ENCODE results near the gene ANKRD28.
"Not testable (repeated sequence)": the region's sequence is repeated elsewhere in the genome, so short reads cannot be mapped to it uniquely, and the experiment has no call there.

ANKRD28 gene

DNA sequence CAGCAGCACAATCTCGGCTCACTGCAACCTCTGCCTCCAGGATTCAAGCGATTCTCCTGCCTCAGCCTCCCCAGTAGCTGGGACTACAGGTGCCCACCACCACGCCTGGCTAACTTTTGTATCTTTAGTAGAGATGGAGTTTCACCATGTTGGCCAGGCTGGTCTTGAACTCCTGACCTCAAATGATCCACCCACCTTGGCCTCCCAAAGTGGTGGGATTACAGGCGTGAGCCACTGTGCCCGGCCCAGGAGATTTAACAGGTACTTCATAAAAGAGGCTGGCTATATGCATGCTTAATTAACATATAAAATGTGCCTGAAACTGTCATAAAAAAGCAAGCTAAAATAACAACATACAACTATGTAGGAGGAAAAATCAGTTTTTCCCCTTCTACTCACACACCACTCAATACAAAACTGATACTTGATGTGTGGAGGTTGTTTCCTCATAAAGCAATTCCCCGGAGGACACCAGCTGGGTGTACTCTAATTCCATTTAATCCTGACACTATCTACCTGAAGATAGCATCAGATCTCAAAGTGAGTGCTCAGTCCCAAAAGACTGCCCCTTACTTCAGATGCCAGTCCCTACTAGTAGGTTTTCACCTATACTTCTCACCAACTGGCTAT, 22.7 kb downstream of the ANKRD28 start:
- DNase-seq, result not testable (repeated sequence)

DNA sequence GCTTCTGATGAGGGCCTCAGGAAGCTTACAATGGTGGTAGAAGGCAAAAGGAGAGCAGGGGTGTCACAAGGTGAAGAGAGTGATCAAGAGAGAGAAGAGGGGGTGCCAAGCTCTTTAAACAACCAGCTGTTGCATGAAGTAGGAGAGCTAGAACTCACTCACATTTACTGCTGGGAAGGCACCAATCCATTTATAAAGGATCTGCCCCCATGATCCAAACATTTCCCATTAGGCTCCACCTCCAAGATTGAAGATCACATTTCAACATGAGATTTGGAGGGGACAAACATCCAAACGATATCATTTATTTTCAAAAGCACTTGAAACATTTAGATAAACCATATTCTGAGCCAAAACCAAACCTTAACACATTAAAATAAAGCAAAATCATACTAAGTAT, 26.3 kb downstream of the ANKRD28 start:
- DNase-seq, result no peak

DNA sequence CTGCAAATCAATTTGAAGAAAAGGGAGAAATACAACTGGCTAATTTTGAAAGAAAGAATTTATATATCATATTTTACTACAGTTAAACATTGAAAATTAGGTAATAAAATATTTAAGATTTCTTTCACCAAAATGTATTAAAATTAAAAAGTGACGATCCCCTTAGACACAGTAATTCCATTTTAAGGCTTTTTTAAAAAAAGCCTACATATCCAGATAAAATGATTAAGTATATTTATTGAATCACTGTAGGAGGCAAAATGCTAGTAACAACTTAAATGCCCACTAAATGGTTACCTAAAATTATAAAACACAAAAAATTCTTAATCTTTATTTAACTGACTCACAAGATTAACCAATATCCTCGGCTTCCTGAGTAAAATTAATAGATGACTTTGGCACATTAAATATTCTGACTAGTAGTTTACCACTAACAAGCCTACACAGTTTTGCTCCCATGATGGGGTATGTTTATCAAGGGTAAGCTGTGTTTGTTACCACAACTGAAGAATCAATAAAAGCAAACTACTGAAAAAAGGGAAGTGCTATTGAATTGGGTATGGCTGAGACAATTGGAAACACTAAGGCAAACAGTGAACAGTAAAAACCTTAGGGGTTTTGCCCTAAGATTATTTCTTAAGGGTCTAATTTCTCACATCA, 28.4 kb downstream of the ANKRD28 start:
- DNase-seq, result no peak

DNA sequence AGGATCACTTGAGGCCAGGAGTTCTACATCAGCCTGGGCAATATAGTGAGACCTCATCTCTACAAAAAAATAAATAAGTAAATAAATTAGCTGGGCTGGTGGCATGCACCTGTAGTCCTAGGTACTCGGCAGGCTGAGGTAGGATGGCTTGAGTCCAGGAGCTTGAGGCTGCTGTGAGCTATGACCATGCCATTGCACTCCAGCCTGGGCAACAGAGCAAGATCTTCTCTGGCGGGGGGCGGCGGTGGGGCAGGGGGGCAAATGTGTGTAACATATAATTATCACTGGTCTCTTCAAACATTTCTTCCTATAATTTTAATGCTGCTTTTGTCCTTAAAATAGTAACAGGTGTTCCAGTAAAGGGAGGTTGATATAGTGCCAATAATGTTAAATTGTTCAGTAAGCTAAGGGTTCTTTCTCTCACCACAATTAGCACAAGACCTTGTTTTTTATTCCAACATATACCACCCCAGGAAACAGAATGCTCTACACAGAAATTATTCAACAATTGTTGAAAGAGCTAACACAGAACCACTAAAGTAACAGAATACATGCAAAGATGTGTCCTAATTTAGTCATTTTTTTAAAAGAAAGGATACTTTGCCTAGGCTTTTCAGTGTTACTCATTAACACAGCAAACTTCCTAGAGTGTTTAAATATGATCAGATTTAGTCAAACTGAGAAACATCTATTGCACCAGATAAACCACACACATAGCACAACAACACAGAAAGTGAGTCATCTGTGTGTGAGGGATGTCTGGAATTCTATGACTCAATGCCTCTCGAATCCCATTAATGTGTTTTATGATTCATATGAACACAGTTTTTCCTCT, 29.1 kb downstream of the ANKRD28 start:
- DNase-seq, result no peak

DNA sequence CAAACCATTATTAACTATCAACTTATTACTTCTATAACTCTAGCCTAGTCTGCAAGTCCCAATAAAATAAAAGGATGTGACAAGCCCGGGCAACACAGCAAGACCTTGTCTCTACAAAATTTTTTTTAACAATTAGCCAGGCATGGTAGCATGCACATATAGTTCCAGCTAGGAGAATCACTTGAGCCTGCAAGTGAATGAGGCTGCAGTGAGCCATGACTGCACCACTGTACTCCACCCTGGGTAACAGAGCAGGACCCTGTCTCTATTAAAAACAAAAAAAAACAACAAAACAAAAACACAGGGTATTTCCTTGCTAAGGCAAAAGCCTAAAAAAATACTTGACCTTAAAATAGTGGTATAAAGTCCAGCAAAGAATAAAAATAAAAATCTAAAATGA, 31.4 kb downstream of the ANKRD28 start:
- DNase-seq, result no peak

DNA sequence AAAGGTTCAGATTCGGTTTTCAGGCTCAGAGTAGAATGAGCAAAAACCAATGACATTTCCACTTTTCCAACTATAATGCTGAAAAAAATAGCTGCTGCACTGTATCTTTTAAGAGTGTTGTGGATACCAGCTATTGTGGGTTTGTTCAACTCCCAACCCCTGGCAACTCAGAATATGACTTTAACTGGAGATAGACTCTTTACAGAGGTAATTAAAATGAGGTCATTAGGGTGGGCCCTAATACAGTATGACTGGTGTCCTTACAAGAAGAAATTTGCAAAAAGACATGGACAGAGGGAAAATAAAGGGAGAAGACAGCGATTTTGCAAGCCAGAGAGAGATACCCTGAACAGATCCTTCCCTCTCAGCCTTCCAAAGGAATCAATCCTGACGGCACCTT, 39.5 kb downstream of the ANKRD28 start:
- DNase-seq, result no peak

DNA sequence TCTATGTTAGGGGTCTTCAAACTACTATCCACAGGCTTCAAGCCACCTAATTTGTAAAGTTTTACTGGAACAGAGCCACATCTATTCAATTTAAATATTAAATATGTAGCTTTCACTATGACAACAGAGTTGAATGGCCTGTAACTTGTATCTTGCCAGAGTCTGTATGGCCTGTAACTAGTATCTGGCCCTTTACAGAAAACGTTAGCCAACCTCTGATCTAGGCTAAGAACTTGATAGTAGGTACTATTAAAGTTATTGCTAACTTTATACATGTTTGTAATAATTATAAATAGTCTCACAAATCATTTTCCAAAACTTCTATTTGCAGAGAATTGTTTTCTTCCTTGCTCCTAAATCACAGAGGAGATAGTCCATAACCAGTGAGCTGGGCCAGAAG, 40.0 kb downstream of the ANKRD28 start:
- DNase-seq, result no peak

DNA sequence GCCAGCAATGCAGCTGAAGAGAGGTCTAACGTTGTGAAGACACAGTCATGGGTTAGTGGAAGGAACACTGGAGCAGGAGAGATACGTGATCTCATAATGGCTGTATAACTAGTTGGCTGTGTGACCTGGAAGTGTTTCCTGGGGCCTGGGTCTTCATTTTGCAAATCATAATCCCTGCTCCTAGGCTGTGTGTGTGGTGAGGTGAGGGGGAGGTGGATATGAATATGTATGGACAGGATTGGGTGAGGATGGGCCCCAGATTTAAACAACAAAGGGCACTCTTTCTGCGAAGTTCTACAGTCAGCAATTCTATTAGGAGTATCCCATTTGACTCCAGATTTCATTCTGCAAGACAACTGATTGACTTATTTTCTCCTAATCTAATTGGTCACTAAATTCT, 41.3 kb downstream of the ANKRD28 start:
- DNase-seq, result no peak

DNA sequence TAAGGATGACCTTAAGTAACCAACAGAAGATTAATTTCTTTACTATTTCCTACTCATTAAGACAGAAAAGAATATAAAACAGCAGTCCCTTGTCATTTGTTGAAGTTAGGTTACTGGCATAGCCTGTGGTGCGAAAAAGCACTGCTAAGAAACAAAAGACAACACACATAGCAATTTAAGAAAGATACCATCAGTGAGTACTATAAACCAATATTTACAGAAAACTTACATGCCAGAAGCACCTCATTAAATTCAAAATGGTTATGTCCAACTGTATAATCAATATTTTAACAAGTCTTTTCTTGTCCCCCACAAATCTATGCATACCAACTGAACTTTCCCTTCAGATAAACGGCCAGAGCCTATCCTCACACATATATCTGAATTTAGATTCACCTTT, 42.0 kb downstream of the ANKRD28 start:
- DNase-seq, result no peak

DNA sequence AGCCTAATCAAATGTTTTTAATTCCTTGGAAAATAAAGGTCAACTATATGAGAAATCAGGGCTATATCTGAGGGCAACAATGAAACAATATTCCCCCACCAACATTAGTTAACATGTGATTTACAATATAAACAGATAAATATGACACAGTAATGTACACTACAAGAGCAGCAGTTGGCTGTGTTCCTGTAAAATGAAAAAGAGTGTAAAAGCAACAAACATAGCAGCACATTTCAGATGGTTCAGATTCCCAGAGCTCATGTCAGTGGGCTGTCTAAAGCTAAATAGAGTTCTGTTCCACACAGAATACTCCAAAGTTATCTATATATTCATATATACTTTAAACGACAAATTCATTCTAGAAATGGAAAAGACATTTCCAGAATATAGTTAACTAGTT, 42.6 kb downstream of the ANKRD28 start:
- DNase-seq, result no peak

DNA sequence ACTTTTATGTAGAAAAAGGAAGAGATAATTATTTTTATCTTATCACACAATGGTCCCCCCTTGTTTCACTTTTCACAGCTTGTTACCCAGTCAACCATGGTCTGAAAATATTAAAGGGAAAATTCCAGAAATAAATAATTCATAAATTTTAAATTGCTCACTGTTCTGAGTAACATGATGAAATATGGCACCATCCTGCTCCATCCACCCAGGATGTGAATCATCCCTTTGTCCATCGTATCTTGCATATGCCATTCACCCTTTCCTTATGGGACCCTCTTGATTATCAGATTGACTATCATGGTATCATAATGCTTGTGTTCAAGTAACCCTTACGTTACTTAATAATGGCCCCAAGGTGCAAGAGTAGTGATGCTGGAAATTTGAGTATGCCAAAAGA, 43.7 kb downstream of the ANKRD28 start:
- DNase-seq, result no peak

DNA sequence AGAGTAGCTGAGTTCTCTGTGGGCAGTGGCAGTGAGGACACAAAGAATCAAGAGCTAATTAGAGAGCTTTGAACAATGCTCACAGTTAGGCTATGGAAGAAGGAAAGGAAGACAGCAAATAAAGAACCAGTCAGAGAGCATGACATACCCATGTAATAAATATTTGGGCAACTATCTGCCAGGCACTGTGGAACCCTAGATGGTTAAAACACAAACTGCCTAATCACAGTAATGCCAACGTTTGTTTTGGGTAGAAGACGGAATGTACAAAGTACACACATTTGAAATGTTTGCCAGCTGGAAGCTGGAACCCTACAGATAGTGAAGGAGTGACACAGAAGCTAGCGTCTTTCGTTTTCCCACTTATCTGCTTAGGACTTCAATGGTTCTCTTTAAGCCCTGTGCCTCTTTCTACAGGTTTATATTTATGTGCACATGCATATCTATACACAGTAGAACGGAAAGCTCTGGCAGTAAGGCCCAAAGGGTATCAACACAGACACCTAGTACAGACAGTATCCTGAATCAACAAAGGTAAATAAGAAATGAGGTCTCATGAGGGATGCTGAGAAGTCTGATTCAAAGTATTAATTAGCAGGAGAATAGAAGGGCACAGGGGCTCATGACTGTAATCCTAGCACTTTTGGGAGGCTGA, 44.6 kb downstream of the ANKRD28 start:
- peak in 7 of 56 donors; percentile 6 to 26 (median 23) for DNase-seq

DNA sequence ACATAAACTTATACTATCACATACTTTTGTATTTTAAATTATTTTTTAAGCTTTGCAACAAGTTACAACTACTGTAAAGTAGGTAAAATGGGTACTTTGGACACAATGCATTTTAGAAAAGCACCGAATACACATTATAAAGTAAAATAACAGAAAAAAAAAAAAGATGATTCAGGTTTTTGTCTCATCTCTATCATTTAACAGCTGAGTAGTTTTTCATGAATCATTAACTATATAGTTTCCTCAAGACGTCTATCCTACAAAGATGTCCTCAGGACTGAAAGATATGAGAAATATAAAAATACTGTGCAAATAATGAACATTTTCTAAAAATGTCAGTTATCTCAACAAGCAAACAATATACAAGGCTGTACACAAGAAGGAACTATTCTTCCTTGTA, 46.9 kb downstream of the ANKRD28 start:
- DNase-seq, result no peak

DNA sequence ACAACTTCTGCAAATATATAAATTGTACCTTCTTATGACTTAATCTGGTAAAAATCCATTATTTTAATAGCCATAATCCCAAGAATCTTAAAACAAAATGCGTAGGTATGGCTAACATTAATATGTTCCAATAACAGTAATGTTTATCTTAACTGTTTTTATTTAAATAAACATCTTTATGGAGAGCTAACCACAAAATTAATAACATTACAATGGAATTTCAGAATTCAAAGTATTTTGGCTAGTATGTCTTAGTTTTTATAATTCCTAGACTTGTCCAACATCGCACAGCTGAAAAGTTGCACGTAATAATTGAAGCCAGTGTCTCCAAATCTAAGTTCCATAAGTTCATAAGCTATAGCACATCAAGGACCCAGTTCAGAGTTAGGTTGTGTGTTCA, 47.6 kb downstream of the ANKRD28 start:
- no peak for DNase-seq

DNA sequence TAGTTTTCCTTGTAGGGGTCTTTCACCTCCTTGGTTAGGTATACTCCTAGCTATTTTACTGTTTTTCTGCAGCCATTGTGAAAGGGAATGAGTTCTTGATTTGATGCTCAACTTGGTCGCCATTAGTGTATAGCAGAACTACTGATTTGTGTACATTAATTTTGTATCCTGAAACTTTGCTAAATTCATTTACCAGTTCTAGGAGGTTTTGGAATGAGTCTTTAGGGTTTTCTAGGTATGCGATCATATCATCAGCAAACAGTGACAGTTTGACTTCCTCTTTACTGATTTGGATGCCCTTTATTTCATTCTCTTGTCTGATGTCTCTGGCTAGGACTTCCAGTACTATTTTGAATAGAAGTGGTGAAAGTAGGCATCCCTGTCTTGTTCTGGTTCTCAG, 51.9 kb downstream of the ANKRD28 start:
- not testable (repeated sequence) for DNase-seq

DNA sequence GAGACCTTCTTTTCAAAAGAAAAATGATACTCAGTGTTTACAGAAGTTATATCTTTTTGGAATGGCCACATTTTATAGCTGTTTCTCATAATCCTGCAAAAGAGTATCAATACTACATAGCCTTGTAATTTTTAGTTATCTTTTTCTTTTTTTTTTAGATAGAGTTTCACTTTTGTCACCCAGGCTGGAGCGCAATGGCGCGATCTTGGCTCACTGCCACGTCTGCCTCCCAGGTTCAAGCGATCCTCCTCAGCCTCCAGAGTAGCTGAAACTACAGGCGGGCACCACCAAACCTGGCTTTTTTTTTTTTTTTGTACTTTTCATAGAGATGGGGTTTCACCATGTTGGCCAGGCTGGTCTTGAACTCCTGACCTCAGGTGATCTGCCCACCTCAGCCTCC, 53.6 kb downstream of the ANKRD28 start:
- DNase-seq, result no peak

DNA sequence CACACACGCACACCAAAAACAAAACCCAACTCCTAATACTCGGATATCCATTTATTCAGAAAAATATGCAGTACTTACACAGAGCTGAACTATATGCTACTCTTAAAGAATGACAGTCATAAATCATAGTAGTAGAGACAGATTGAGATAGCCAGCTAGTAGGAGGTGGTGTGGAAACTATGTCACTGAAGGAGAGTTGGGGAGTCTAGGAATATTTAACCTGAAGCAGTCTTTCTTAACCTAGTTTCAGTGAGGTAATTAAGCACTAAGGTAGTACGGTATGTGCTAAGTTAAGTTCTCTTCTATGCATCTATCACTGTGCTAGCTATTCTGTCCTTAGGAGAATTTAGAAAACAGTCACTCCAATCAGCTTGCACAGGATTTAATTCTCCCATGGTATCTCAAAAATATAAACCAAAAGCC, 54.2 kb downstream of the ANKRD28 start:
- no peak for DNase-seq

DNA sequence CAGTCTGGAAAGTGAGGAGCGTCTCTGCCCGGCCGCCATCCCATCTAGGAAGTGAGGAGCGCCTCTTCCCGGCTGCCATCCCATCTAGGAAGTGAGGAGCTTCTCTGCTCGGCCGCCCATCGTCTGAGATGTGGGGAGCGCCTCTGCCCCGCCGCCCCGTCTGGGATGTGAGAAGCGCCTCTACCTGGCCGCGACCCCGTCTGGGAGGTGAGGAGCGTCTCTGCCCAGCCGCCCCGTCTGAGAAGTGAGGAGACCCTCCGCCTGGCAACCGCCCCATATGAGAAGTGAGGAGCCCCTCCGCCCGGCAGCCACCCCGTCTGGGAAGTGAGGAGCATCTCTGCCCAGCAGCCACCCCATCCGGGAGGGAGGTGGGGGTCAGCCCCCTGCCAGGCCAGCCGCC, 55.5 kb downstream of the ANKRD28 start:
- DNase-seq, result not testable (repeated sequence)

DNA sequence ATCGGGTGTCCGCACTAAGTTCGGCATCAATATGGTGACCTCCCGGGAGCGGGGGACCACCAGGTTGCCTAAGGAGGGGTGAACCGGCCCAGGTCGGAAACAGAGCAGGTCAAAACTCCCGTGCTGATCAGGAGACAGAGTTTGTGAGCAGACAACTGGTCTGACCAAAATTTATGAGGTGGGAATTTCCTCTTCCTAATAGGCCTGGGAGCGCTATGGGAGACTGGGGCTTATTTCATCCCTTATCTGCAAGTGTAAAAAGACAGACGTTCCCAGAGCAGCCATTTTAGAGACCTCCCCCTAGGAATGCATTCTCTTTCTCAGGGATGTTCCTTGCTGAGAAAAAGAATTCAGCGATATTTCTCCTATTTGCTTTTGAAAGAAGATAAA, 59.2 kb downstream of the ANKRD28 start:
- DNase-seq, result not testable (repeated sequence)

DNA sequence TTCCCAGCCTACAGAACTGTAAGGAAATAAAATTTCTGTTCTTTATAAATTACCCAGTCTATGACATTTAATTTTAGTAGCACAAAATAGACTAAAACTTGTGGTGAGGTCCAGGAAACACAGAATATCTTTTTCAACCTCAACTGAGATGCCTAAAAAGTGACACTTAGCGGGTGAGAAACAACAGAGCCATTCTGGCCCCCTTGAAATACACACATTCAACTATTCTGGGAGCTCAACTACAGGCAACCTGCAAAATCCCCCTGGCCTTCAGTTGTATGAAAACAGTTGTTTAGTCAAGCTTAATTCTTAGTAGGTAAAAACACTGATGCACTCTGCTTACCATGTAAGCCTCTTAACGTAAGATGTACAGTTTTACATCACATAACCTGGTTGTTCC, 66.8 kb downstream of the ANKRD28 start:
- no peak for DNase-seq

DNA sequence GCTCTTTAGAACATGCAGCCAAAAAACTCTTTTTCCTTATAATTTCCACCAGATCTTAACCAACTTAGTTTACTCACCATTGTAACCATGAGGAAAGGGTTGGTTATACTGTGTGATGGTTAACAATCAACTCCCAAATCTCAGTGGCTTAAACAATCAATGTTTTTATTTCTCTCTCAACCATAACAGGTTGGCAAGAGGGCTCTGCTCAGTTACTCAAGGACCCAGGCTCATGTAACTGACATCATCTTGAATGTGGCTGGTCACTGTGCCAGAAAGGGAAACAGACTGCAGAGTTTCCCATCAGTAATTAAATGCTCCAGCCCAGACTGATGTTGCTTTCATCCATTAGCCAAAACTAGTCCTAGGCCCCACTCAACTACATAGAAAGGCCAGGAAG, 69.0 kb downstream of the ANKRD28 start:
- DNase-seq, result peak in 2 of 56 donors; percentile 13 to 20

DNA sequence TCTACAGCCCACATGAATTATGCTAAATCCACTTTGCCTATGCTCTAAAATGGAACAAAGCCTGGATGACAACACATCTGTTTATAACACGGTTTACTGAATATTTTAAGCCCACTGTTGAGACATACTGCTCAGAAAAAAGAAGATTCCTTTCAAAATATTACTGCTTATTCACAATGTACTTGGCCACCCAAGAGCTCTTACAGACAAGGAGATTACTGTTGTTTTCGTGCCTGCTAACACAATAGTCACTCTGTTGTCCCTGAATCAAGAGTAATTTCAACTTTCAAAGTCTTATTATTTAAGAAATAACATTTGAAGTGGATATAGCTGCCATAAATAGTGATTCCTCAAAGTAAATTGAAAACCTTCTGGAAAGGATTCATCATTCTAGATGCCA, 70.9 kb downstream of the ANKRD28 start:
- DNase-seq, result no peak
